Peyer's patch (tissue), 4 donors: Measurements from ENCODE around the gene RBM4.

Experiments used
- POLR2A ChIP-seq, 2 donors: fragments of 450-650 bp; IDR thresholded peaks; one replicate each; pipeline ENCODE4 v1.5.1; 2017; ENCODE audit warnings: antibody characterized with exemption in 2 of 2, mild to moderate bottlenecking in 2 of 2, moderate library complexity in 2 of 2
- TF ChIP-seq, protein P1 (sequence below), 6 experiments: fragments of 450-650 bp in 4 of 6; fragments of 200-600 bp in 2 of 6; sonication (generic) in 1 of 6; IDR thresholded peaks; one replicate each; pipeline ENCODE4 v1.5.1; 2017 to 2019; ENCODE audit warnings: antibody characterized with exemption in 6 of 6, mild to moderate bottlenecking in 3 of 6, moderate library complexity in 1 of 6

DNA sequence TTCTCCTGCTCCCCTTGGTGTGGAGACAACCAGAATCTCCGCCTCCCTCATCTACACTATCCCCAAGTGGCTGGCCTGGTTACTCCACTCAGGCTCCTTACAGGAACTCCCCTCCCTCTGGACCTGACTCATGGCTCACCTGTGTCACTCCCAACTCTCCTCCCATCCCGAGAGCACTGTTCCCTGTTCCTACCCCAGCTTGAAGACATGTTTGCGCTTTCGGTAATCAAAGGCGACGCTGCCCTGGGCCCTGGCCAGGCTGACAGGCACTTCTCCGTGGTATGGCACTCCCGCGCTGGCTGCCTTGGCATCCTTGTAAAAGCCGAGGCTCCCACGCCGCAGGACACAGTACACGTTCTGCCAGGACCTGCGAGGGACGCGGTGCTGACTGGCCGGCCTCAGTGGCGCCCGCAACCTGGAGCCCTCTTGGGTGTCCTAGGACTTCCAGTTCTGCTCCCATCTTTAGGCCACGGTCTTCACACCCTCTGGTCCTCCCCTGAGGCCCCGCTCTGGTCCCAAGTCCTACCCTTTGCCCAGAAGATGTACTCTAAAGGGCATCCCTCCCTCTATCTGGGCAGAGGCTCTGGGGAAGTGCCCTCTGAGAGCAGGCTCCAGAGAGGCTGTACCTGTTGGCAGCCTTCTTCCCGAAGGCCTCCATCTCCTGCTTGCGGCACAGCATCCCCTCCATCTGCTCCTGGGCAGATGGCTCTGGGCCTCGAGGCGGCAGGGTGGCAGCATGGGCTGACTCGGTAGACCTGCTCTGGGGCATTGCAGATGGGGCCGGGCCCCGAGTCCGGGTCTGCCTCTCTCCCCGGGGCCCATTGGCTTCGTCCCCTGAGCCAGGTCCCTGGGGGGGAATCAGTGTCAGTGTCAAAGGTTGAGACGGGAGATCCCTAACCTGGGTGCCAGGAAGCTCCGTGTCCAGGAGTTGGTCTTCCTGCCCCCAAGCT is 48.6 kb downstream of the RBM4 start:
- no peak for TF ChIP-seq POLR2A (IDR thresholded peaks at IDR 0.05)
- TF ChIP-seq, protein P1, sequence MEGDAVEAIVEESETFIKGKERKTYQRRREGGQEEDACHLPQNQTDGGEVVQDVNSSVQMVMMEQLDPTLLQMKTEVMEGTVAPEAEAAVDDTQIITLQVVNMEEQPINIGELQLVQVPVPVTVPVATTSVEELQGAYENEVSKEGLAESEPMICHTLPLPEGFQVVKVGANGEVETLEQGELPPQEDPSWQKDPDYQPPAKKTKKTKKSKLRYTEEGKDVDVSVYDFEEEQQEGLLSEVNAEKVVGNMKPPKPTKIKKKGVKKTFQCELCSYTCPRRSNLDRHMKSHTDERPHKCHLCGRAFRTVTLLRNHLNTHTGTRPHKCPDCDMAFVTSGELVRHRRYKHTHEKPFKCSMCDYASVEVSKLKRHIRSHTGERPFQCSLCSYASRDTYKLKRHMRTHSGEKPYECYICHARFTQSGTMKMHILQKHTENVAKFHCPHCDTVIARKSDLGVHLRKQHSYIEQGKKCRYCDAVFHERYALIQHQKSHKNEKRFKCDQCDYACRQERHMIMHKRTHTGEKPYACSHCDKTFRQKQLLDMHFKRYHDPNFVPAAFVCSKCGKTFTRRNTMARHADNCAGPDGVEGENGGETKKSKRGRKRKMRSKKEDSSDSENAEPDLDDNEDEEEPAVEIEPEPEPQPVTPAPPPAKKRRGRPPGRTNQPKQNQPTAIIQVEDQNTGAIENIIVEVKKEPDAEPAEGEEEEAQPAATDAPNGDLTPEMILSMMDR (IDR thresholded peaks at IDR 0.05): no peak
